Panc1 (cell line): ENCODE measurements around the gene GGTA1.

ENCODE experiments used
- CTCF ChIP-seq: fragments of 450-650 bp; IDR thresholded peaks from 2 replicates; pipeline ENCODE4 v1.5.1; 2017; ENCODE audit warnings: mild to moderate bottlenecking
- POLR2AphosphoS5 ChIP-seq: IDR thresholded peaks from 2 replicates; pipeline ENCODE4 v1.6.1; 2012; ENCODE audit warnings: mild to moderate bottlenecking, low read depth, low read length, moderate library complexity

- TF ChIP-seq CTCF (no peak), POLR2AphosphoS5 (no peak)
These were observed 23.5 kb downstream of the GGTA1 start for GRCh38 chr9:121476156-121476555.
